Fibroblast of pulmonary artery (primary cell): Measurements from ENCODE around the gene RNF7.
A peak's percentile ranks its signal among the peaks of the same experiment; 100 is the strongest.
"Not testable (repeated sequence)": the region's sequence is repeated elsewhere in the genome, so short reads cannot be mapped to it uniquely, and the experiment has no call there.

Source experiments
- DNase-seq: peaks from one replicate; pipeline ENCODE4 v3.0.0-alpha.2; 2010; ENCODE audit warnings: low read depth
- H3K4me3 ChIP-seq: replicated peaks from 2 replicates; pipeline ENCODE4 v1.5.1; 2011; ENCODE audit warnings: low read depth, mild to moderate bottlenecking, control low read depth, low read length, moderate library complexity
- TF ChIP-seq, protein P1 (sequence below): IDR thresholded peaks from 2 replicates; pipeline ENCODE4 v1.5.1; 2011; ENCODE audit warnings: mild to moderate bottlenecking, control low read depth, low read length, inconsistent platforms; ENCODE audit errors: missing control alignments

Gene RNF7

DNA sequence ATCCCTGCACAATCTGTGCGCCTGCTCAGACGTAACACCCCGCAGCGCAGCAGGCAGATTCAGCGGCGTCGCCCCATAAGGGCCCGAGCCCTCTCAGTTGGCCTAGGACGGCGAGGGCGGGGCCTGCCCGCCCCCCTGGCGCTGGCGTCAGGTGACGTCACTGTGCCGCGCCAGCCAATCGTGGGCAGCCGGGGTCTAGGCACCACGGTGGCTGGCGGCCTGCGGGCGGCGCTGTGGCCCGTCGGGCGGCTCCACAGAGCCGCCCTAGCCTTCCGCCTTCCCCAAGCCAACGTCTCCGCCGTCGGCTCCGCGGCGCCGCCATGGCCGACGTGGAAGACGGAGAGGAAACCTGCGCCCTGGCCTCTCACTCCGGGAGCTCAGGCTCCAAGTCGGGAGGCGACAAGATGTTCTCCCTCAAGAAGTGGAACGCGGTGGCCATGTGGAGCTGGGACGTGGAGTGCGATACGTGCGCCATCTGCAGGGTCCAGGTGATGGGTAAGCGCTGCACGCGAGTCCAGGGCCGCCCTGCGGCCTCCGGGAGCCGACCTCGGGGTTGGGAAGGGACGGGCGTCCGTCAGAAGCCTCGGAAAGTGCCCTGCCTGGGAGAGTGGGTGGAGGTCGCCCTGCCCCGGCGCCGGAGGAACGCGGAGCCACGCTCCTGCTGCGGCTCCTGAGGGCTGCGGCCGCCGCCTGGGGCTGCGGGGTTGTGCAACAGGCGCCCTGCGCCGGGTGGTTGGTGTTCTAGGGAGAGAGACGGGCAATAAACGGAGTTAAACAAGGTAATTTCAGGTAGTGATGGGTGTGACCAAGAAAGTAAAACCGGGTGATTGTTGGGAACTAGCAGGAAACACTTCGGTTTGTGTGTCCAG is at the start of gene RNF7:
Gene RNF7, plus strand, starts transcription at position 277 of the 869 bp plus-strand sequence. Its CDS starts 44 bp downstream, at position 321.
- TF ChIP-seq, protein P1, sequence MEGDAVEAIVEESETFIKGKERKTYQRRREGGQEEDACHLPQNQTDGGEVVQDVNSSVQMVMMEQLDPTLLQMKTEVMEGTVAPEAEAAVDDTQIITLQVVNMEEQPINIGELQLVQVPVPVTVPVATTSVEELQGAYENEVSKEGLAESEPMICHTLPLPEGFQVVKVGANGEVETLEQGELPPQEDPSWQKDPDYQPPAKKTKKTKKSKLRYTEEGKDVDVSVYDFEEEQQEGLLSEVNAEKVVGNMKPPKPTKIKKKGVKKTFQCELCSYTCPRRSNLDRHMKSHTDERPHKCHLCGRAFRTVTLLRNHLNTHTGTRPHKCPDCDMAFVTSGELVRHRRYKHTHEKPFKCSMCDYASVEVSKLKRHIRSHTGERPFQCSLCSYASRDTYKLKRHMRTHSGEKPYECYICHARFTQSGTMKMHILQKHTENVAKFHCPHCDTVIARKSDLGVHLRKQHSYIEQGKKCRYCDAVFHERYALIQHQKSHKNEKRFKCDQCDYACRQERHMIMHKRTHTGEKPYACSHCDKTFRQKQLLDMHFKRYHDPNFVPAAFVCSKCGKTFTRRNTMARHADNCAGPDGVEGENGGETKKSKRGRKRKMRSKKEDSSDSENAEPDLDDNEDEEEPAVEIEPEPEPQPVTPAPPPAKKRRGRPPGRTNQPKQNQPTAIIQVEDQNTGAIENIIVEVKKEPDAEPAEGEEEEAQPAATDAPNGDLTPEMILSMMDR = peak; percentile 36
- peak; percentile 96 for DNase-seq
- H3K4me3 ChIP-seq = peak within 1 kb of the TSS; percentile 100

DNA sequence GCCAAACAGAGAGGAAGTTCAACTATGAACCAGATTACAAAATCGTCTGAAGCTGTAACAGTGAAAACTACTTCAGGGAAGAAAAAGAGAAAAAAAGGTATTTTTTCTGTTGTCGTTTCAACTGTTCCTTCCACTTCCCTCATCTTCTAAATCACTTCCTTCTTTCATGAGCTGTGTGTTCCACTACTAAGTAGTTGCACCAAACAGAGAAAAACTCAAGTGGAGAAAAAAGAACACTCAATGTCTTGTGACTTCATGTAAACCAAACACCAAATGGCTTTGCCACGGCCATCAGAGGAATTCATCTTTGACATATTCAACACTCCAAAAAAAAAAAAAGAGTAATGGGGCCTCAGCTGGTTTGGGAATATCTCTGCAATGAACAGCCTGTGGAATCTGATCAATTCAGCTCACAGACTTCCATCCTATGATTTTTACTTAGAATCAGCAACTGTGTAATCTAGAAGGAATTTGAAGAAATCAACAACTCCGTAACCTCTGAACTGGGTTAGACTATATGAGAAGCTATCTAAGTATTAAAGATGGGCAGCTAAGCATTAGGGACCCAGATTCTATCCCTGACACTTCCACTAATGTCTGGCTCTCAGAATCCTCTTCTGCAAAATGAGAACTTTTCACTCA is 47.5 kb upstream of the RNF7 start:
- no peak for DNase-seq
- no peak overlapping the region for H3K4me3 ChIP-seq
- TF ChIP-seq, protein P1 = no peak

DNA sequence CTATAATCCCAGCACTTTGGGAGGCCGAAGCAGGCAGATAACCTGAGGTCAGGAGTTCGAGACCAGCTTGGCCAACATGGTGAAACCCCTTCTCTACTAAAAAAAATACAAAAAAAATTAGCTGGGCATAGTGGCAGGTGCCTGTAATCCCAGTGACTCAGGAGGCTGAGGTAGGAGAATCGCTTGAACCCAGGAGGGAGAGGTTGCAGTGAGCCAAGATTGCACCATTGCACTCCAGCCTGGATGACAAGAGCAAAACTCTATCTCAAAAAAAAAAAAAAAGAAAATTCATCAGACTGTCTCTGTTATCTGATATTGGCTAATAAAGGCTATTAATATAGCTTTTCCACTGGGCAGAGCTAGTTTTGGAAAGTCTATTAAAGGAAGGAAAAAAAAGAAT is 46.6 kb upstream of the RNF7 start:
- H3K4me3 ChIP-seq = not testable (repeated sequence)

DNA sequence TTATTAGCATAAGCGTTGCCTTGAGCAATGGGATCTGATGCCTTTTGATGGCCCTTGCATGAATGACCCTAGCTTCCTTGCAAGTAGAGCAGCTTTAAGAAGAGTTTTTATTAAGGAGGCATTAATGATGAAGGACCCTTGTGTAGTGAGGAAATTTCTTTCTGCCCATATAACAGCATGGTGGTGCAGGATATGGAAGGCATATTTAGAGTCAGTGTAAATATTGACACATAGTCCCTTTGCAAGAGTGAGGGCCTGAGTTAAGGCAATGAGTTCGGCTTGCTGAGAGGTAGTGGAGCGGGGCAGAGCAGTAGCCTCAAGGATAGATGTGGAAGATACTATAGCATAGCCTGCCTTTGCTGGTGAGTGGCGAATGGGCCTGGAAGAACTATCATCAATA is 45.1 kb upstream of the RNF7 start:
- H3K4me3 ChIP-seq, DNase-seq: not testable (repeated sequence)

More for the DNA sequence above, 46.6 kb upstream of the RNF7 start:
- not testable (repeated sequence) for DNase-seq

DNA sequence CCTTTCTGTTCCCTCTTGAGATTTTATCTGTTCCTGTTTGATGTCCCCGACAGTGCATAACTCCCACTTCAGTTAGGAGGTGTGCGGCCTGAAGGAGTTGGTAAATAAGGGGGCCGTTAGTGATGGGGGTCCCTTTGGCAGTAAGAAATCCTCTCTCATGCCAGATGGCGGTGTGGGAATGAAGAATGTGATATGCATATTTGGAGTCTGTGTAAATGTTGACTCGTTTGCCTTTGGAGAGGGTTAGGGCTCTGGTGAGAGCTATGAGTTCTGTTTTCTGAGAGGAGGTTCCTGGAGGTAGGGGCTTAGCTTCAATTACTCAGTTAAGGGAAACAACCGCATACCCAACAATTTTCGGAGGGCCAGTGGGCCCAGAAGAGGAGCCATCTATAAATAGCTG is 38.8 kb upstream of the RNF7 start:
- DNase-seq = no peak
- TF ChIP-seq, protein P1 = no peak
- H3K4me3 ChIP-seq = no peak overlapping the region

DNA sequence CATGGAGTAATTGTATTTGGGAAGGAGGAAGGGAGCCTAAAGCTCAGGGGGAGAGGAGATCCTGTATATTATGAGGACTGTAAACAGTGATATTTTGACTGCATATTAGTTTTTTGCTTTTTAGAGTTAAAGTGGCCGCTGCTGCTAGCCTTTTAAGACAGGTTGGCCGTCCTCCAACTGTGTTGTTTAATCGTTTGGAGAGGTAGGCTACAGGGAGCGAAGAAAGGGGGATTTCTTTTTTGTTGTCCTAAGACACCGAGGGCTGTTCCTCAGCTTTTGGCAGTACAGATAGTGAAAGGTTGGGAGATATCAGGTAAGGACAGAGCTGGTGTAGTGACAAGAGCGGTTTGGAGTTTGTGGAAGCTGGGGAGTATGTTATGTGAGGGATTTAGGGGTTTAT is 38.2 kb upstream of the RNF7 start:
- peak; percentile 36 for DNase-seq
- TF ChIP-seq, protein P1 = no peak
- no peak overlapping the region for H3K4me3 ChIP-seq

DNA sequence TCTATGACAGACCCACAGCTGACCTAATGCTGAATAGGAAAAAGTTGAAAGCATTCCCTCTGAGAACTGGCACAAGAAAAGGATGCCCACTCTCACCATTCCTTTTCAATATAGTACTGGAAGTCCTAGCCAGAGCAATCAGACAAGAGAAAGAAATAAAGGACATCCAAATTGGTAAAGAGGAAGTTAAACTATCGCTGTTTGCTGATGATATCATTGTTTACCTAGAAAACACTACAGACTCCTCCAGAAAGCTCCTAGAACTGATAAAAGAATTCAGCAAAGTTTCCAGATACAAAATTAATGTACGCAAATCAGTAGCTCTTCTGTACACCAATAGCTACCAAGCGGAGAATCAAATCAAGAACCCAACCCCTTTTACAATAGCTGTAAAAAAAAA is 34.7 kb upstream of the RNF7 start:
- not testable (repeated sequence) for DNase-seq, H3K4me3 ChIP-seq

DNA sequence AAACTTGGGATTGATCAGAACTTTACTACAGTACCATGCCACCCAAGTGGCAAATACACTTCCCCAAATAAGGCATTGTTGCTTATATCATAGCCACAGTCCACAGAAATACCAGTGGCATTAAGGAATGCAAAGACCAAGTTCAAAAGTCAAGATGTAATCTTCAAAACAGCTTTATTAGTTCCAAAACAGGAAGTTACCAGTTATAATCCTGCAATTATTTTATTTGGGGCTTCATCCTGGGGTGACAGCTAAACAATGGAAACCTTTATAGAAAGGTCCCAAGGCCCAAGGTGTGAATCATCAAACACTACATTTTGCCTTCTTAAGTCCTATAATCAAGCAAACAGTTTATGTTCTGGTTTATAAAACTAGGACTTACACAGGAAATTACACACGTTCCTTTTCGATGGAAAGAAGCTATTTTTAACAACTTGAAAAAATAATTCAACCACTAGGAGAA is 30.3 kb upstream of the RNF7 start:
- TF ChIP-seq, protein P1 = no peak
- peak; percentile 81 for DNase-seq
- no peak overlapping the region for H3K4me3 ChIP-seq
